ENCODE measurements around the gene SLC38A3. TPM values are rescaled to one million over a fixed set of nuclear protein-coding genes. Genes with fewer than 3 reads are reported as not detected.

Gene SLC38A3
- total and polyA plus RNA-seq, 12 donors = 0.05 to 48.8 (median 0.28) TPM; not detected in 2

DNA sequence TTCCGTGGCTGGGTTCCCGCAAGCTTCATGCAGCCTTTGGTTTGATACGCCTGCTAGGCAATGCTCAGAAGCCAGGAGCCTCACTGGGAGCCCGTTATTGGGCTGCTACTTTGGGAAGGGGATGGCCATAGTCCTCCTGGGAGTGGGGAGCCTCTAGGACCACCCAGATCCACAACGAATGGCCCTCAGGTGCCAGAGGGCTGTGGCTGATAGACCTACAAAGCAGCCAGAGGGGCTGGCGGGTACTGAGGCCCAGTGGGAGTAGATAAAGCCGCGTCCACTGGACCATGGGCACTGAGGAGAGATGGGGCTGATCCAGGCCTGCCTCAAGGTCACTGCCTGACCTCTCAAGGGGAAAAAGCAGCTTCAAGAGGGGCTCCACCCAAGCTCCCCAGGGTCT is 12.9 kb upstream of the SLC38A3 start:
- no peaks in the 10 kb centered on the region for H3K9me3 ChIP-seq (replicated peaks in 1 of 3)
- intact Hi-C loops (cut with DNase I) = loop anchor here (2.0 to 5.0 kb wide), 4 partner anchors 33 to 85 kb away; partner anchors contain the start of gene LSMEM2 (in 1 of the 2)
- no peaks in the 10 kb centered on the region for H3K36me3 ChIP-seq (replicated peaks in 1 of 2)
- H3K4me1 ChIP-seq (replicated peaks in 1 of 2) = peaks cover 0 to 7% of the 10 kb centered on the region in 2 donors
- H3K4me3 ChIP-seq = no peak overlapping the region
- TF ChIP-seq, protein P1, sequence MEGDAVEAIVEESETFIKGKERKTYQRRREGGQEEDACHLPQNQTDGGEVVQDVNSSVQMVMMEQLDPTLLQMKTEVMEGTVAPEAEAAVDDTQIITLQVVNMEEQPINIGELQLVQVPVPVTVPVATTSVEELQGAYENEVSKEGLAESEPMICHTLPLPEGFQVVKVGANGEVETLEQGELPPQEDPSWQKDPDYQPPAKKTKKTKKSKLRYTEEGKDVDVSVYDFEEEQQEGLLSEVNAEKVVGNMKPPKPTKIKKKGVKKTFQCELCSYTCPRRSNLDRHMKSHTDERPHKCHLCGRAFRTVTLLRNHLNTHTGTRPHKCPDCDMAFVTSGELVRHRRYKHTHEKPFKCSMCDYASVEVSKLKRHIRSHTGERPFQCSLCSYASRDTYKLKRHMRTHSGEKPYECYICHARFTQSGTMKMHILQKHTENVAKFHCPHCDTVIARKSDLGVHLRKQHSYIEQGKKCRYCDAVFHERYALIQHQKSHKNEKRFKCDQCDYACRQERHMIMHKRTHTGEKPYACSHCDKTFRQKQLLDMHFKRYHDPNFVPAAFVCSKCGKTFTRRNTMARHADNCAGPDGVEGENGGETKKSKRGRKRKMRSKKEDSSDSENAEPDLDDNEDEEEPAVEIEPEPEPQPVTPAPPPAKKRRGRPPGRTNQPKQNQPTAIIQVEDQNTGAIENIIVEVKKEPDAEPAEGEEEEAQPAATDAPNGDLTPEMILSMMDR (IDR thresholded peaks at IDR 0.05) = no peak
- TF ChIP-seq POLR2A (IDR thresholded peaks at IDR 0.05) = no peak
- no peak for DNase-seq
- H3K27ac ChIP-seq = no peak overlapping the region
- H3K27me3 ChIP-seq = peaks cover 25% of the 10 kb centered on the region
- 67 to 77% (median 73%) methylated on average over 4 to 8 of the region's 8 CpGs for WGBS, 4 donors

DNA sequence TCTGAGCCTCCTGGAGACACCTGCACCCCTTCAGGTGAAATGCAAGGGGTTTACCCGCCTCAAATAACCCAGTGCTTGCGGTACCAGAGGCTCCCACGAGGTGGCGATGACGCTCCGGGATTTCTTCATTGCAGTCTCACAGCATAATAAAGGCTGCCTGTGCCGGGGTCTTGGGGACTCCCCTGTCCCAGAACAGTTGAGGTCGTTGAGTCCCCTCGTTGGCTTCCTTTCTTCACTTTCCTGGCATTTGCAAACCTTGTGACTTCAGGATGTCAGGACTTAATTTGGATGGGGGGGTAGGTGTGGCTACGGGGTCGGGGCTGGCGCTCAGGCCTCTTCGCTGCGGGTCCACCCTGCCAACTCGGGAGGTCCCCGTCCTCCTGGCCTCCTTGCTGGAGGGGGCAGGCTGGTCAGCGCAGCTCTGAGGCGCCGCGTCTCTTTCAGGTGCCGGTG is 12.4 kb upstream of the SLC38A3 start:
- Histone ChIP-seq H3K4me3 (no peak overlapping the region), H3K27ac (no peak overlapping the region), H3K4me1 (replicated peaks in 1 of 2) (peaks cover 0 to 7% of the 10 kb centered on the region in 2 donors), H3K9me3 (replicated peaks in 1 of 3) (no peaks in the 10 kb centered on the region), H3K36me3 (replicated peaks in 1 of 2) (no peaks in the 10 kb centered on the region), H3K27me3 (peaks cover 25% of the 10 kb centered on the region)
- intact Hi-C loops (cut with DNase I) = loop anchor here (2.0 to 5.0 kb wide), 4 partner anchors 32 to 85 kb away; partner anchors contain the start of gene LSMEM2 (in 1 of the 2)
- peak; percentile 45 to 89 (median 71) for DNase-seq
- 2 to 10% (median 8%) methylated on average over 12 to 21 of the region's 21 CpGs; no CpG with 5 or more reads in 1 of the 4 donors for WGBS, 4 donors
- TF ChIP-seq POLR2A (IDR thresholded peaks at IDR 0.05) = no peak
- TF ChIP-seq, protein P1 (IDR thresholded peaks at IDR 0.05) = peak; percentile 82 to 91 (median 90)

DNA sequence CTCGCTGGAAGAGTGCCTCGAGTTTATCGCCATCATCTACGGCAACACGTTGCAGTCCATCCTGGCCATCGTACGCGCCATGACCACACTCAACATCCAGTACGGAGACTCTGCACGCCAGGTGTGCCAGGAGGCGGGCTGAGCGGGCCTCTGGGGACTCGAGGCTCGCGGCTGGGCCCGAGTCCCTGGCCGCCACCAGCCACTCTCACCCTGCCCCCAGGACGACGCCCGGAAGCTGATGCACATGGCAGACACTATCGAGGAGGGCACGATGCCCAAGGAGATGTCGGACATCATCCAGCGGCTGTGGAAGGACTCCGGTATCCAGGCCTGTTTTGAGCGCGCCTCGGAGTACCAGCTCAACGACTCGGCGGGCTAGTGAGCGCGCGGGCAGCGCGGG is 11.8 kb upstream of the SLC38A3 start:
- no peak for DNase-seq
- peaks cover 0 to 7% of the 10 kb centered on the region in 2 donors for H3K4me1 ChIP-seq (replicated peaks in 1 of 2)
- H3K9me3 ChIP-seq (replicated peaks in 1 of 3) = no peaks in the 10 kb centered on the region
- intact Hi-C loops (cut with DNase I) = loop anchor here (2.0 to 5.0 kb wide), 4 partner anchors 32 to 84 kb away; partner anchors contain the start of gene LSMEM2 (in 1 of the 2)
- no peaks in the 10 kb centered on the region for H3K36me3 ChIP-seq (replicated peaks in 1 of 2)
- H3K27ac ChIP-seq = no peak overlapping the region
- H3K4me3 ChIP-seq = no peak overlapping the region
- peaks cover 31% of the 10 kb centered on the region for H3K27me3 ChIP-seq
- TF ChIP-seq, protein P1 (IDR thresholded peaks at IDR 0.05) = no peak
- no peak for TF ChIP-seq POLR2A (IDR thresholded peaks at IDR 0.05)
- WGBS, 4 donors = 28 to 48% (median 38%) methylated on average over 7 to 36 of the region's 36 CpGs

DNA sequence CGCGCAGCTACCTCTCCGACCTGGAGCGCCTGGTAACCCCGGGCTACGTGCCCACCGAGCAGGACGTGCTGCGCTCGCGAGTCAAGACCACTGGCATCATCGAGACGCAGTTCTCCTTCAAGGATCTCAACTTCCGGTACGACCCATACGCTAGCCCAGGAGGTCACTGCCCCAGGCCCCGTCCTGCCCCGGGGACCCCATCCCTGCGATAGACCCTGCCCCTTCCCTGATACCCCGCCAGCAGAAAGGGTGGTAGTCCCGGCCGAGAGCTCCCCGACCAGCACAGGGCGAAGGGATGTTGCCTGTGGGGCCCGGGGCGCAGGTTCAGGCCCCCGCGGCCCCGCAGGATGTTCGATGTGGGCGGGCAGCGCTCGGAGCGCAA is 11.3 kb upstream of the SLC38A3 start:
- Histone ChIP-seq H3K27ac (no peak overlapping the region), H3K9me3 (replicated peaks in 1 of 3) (no peaks in the 10 kb centered on the region), H3K4me1 (replicated peaks in 1 of 2) (peaks cover 0 to 7% of the 10 kb centered on the region in 2 donors), H3K4me3 (no peak overlapping the region), H3K27me3 (peaks cover 34% of the 10 kb centered on the region), H3K36me3 (replicated peaks in 1 of 2) (no peaks in the 10 kb centered on the region)
- 24 to 25% methylated on average over 34 of the region's 34 CpGs; no CpG with 5 or more reads in 2 of the 4 donors for WGBS, 4 donors
- no peak for TF ChIP-seq POLR2A (IDR thresholded peaks at IDR 0.05)
- TF ChIP-seq, protein P1 (IDR thresholded peaks at IDR 0.05) = no peak
- no peak for DNase-seq
- intact Hi-C loops (cut with DNase I) = loop anchor here (2.0 to 5.0 kb wide), 4 partner anchors 31 to 84 kb away; partner anchors contain the start of gene LSMEM2 (in 1 of the 2)
